SK-N-SH treated with all-trans-retinoic acid at 6 μM for 48 hours (cell line): ENCODE results near the gene RBM6.

Experiments
- ATAC-seq: fragments of 200-7000 bp; cut with Tn5 transposase; 3 replicates; pipeline ENCODE4 v1.9.1; 2020; ENCODE audit warnings: mild to moderate bottlenecking, moderate library complexity
- ARNTL ChIP-seq: fragments of 450-650 bp; formaldehyde crosslinking; IDR thresholded peaks from 2 replicates; pipeline ENCODE4 v1.5.0; 2020; ENCODE audit warnings: low read depth, mild to moderate bottlenecking, moderate library complexity, borderline replicate concordance
- BACH2 ChIP-seq: fragments of 250-450 bp; sonication (Bioruptor Pico); IDR thresholded peaks from 2 replicates; pipeline ENCODE4 v1.9.0; 2021; ENCODE audit warnings: mild to moderate bottlenecking, borderline replicate concordance
- CSDC2 ChIP-seq: fragments of 250-450 bp; sonication (Bioruptor Pico); IDR thresholded peaks from 2 replicates; pipeline ENCODE4 v1.5.0; 2020; ENCODE audit warnings: mild to moderate bottlenecking, moderate library complexity
- ESRRG ChIP-seq: fragments of 250-450 bp; sonication (Bioruptor Pico); IDR thresholded peaks from 2 replicates; pipeline ENCODE4 v1.6.1; 2021; ENCODE audit warnings: mild to moderate bottlenecking
- ISL1 ChIP-seq: fragments of 250-450 bp; sonication (Bioruptor Pico); IDR thresholded peaks from 2 replicates; pipeline ENCODE4 v2.1.2; 2022; ENCODE audit warnings: mild to moderate bottlenecking, moderate library complexity
- OSR1 ChIP-seq: fragments of 250-450 bp; sonication (Bioruptor Pico); IDR thresholded peaks from 2 replicates; pipeline ENCODE4 v1.8.0; 2022; ENCODE audit warnings: moderate library complexity, mild to moderate bottlenecking, inconsistent platforms
- RARB ChIP-seq: fragments of 250-450 bp; sonication (Bioruptor Pico); IDR thresholded peaks from 2 replicates; pipeline ENCODE4 v1.8.0; 2021; ENCODE audit warnings: mild to moderate bottlenecking, moderate library complexity
- SNAI2 ChIP-seq: fragments of 250-450 bp; sonication (Bioruptor Pico); IDR thresholded peaks from 2 replicates; pipeline ENCODE4 v1.5.0; 2020; ENCODE audit warnings: mild to moderate bottlenecking, moderate library complexity
- TCF4 ChIP-seq: fragments of 250-450 bp; sonication (Bioruptor Pico); IDR thresholded peaks from 2 replicates; pipeline ENCODE4 v1.8.0; 2021; ENCODE audit warnings: mild to moderate bottlenecking, moderate library complexity, borderline replicate concordance
- TOX ChIP-seq: fragments of 250-450 bp; sonication (Bioruptor Pico); IDR thresholded peaks from 2 replicates; pipeline ENCODE4 v1.8.0; 2021; ENCODE audit warnings: mild to moderate bottlenecking, moderate library complexity, borderline replicate concordance
- ZC3H10 ChIP-seq: fragments of 250-450 bp; sonication (Bioruptor Pico); IDR thresholded peaks from 2 replicates; pipeline ENCODE4 v1.5.1; 2021; ENCODE audit warnings: mild to moderate bottlenecking, moderate library complexity
- ZFP3 ChIP-seq: fragments of 250-450 bp; sonication (Bioruptor Pico); IDR thresholded peaks from 2 replicates; pipeline ENCODE4 v1.5.0; 2020; ENCODE audit warnings: mild to moderate bottlenecking, moderate library complexity
- ZFP30 ChIP-seq: fragments of 450-650 bp; formaldehyde crosslinking; IDR thresholded peaks from 2 replicates; pipeline ENCODE4 v1.5.0; 2022; ENCODE audit warnings: mild to moderate bottlenecking, moderate library complexity
- ZNF565 ChIP-seq: fragments of 450-650 bp; formaldehyde crosslinking; conservative IDR thresholded peaks from 2 replicates; pipeline ENCODE4 v1.5.0; 2020; ENCODE audit warnings: low read depth, mild to moderate bottlenecking, moderate library complexity
- ZNF70 ChIP-seq: fragments of 450-650 bp; formaldehyde crosslinking; IDR thresholded peaks from 2 replicates; pipeline ENCODE4 v1.5.0; 2020; ENCODE audit warnings: mild to moderate bottlenecking, moderate library complexity
- TF ChIP-seq, protein P1 (sequence below): fragments of 250-450 bp; sonication (Bioruptor Pico); IDR thresholded peaks from 2 replicates; pipeline ENCODE4 v1.5.1; 2020; ENCODE audit warnings: low read depth, mild to moderate bottlenecking, moderate library complexity
- TF ChIP-seq, protein P2 (sequence below): fragments of 250-450 bp; sonication (Bioruptor Pico); IDR thresholded peaks from 2 replicates; pipeline ENCODE4 v1.8.0; 2020; ENCODE audit warnings: mild to moderate bottlenecking, moderate library complexity, borderline replicate concordance
- TF ChIP-seq, protein P3 (sequence below): fragments of 250-450 bp; sonication (Bioruptor Pico); IDR thresholded peaks from 2 replicates; pipeline ENCODE4 v1.5.1; 2021; ENCODE audit warnings: mild to moderate bottlenecking, moderate library complexity
- TF ChIP-seq, protein P4 (sequence below): fragments of 250-450 bp; sonication (Bioruptor Pico); IDR thresholded peaks from 2 replicates; pipeline ENCODE4 v1.8.0; 2021; ENCODE audit warnings: low read depth, mild to moderate bottlenecking, moderate library complexity, borderline replicate concordance
- TF ChIP-seq, protein P5 (sequence below): fragments of 250-450 bp; sonication (Bioruptor Pico); IDR thresholded peaks from 2 replicates; pipeline ENCODE4 v1.5.0; 2020; ENCODE audit warnings: mild to moderate bottlenecking, moderate library complexity

Gene RBM6

DNA sequence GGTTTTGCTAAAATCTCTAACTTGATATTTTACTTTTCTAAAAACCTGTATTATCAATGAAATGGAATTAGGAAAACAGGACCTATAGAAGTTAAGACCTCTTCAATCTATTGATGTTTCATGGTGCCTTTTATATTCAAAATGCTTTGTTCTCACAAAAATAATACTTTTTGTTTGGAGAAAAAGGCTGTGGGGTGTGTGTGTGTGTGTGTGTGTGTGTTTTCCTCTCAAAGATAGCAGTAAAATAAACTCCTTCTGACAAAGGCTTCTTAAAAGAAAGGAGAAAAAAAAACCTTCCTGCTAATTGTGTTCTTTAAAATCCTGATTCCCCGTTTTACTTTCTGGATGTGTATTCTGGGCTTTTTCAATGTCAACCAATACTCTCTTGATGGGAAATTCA, 54.5 kb downstream of the RBM6 start:
- ATAC-seq: no peak
- TF ChIP-seq ARNTL (CRISPR knock-in tag) (no peak), ISL1 (CRISPR knock-in tag) (no peak), ZNF565 (no peak), ZFP30 (CRISPR knock-in tag) (no peak)
- TF ChIP-seq, protein P1, sequence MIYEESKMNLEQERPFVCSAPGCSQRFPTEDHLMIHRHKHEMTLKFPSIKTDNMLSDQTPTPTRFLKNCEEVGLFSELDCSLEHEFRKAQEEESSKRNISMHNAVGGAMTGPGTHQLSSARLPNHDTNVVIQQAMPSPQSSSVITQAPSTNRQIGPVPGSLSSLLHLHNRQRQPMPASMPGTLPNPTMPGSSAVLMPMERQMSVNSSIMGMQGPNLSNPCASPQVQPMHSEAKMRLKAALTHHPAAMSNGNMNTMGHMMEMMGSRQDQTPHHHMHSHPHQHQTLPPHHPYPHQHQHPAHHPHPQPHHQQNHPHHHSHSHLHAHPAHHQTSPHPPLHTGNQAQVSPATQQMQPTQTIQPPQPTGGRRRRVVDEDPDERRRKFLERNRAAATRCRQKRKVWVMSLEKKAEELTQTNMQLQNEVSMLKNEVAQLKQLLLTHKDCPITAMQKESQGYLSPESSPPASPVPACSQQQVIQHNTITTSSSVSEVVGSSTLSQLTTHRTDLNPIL: no peak
- TF ChIP-seq, all 23 proteins: peak for 0

DNA sequence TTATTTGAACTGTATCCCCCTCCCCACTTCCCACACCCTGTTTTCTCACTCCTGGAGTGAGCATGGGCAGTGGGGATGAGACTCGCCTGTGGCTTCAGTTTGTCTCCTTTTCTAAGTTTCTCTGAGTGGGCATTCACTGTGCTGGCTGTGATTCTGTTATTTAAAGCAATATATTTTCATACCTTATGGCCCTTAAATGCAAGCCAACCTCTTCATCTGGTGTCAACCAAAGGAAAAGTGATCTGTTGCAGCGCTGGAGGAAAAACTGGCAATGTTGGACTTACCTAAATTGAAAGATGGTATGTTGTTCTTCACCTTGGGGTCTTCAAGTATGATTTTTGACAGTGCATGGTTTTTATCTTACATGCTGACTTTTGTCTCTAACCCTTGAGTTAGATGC, 56.1 kb downstream of the RBM6 start:
- ATAC-seq: no peak
- TF ChIP-seq RARB (CRISPR knock-in tag): no peak
- no peak for TF ChIP-seq BACH2 (CRISPR knock-in tag)
- no peak for TF ChIP-seq CSDC2
- TF ChIP-seq SNAI2 (CRISPR knock-in tag): no peak
- TF ChIP-seq OSR1 (CRISPR knock-in tag): no peak
- no peak for TF ChIP-seq ZFP30 (CRISPR knock-in tag)
- TF ChIP-seq, protein P1: no peak
- no peak for TF ChIP-seq ZFP3 (CRISPR knock-in tag)
- TF ChIP-seq, protein P2, sequence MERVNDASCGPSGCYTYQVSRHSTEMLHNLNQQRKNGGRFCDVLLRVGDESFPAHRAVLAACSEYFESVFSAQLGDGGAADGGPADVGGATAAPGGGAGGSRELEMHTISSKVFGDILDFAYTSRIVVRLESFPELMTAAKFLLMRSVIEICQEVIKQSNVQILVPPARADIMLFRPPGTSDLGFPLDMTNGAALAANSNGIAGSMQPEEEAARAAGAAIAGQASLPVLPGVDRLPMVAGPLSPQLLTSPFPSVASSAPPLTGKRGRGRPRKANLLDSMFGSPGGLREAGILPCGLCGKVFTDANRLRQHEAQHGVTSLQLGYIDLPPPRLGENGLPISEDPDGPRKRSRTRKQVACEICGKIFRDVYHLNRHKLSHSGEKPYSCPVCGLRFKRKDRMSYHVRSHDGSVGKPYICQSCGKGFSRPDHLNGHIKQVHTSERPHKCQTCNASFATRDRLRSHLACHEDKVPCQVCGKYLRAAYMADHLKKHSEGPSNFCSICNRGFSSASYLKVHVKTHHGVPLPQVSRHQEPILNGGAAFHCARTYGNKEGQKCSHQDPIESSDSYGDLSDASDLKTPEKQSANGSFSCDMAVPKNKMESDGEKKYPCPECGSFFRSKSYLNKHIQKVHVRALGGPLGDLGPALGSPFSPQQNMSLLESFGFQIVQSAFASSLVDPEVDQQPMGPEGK: no peak
- TF ChIP-seq, protein P3, sequence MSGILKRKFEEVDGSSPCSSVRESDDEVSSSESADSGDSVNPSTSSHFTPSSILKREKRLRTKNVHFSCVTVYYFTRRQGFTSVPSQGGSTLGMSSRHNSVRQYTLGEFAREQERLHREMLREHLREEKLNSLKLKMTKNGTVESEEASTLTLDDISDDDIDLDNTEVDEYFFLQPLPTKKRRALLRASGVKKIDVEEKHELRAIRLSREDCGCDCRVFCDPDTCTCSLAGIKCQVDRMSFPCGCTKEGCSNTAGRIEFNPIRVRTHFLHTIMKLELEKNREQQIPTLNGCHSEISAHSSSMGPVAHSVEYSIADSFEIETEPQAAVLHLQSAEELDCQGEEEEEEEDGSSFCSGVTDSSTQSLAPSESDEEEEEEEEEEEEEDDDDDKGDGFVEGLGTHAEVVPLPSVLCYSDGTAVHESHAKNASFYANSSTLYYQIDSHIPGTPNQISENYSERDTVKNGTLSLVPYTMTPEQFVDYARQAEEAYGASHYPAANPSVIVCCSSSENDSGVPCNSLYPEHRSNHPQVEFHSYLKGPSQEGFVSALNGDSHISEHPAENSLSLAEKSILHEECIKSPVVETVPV (CRISPR knock-in tag): no peak
- no peak for TF ChIP-seq ESRRG (CRISPR knock-in tag)
- no peak for TF ChIP-seq ISL1 (CRISPR knock-in tag)
- TF ChIP-seq, protein P4, sequence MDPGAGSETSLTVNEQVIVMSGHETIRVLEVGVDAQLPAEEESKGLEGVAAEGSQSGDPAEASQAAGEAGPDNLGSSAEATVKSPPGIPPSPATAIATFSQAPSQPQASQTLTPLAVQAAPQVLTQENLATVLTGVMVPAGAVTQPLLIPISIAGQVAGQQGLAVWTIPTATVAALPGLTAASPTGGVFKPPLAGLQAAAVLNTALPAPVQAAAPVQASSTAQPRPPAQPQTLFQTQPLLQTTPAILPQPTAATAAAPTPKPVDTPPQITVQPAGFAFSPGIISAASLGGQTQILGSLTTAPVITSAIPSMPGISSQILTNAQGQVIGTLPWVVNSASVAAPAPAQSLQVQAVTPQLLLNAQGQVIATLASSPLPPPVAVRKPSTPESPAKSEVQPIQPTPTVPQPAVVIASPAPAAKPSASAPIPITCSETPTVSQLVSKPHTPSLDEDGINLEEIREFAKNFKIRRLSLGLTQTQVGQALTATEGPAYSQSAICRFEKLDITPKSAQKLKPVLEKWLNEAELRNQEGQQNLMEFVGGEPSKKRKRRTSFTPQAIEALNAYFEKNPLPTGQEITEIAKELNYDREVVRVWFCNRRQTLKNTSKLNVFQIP: no peak
- TF ChIP-seq ZNF565: no peak
- no peak for TF ChIP-seq ZC3H10
- no peak for TF ChIP-seq TOX (CRISPR knock-in tag)
- TF ChIP-seq, protein P5, sequence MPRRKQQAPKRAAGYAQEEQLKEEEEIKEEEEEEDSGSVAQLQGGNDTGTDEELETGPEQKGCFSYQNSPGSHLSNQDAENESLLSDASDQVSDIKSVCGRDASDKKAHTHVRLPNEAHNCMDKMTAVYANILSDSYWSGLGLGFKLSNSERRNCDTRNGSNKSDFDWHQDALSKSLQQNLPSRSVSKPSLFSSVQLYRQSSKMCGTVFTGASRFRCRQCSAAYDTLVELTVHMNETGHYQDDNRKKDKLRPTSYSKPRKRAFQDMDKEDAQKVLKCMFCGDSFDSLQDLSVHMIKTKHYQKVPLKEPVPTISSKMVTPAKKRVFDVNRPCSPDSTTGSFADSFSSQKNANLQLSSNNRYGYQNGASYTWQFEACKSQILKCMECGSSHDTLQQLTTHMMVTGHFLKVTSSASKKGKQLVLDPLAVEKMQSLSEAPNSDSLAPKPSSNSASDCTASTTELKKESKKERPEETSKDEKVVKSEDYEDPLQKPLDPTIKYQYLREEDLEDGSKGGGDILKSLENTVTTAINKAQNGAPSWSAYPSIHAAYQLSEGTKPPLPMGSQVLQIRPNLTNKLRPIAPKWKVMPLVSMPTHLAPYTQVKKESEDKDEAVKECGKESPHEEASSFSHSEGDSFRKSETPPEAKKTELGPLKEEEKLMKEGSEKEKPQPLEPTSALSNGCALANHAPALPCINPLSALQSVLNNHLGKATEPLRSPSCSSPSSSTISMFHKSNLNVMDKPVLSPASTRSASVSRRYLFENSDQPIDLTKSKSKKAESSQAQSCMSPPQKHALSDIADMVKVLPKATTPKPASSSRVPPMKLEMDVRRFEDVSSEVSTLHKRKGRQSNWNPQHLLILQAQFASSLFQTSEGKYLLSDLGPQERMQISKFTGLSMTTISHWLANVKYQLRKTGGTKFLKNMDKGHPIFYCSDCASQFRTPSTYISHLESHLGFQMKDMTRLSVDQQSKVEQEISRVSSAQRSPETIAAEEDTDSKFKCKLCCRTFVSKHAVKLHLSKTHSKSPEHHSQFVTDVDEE (CRISPR knock-in tag): no peak
- TF ChIP-seq ZNF70 (CRISPR knock-in tag): no peak
- TF ChIP-seq, all 23 proteins: peak for 0

DNA sequence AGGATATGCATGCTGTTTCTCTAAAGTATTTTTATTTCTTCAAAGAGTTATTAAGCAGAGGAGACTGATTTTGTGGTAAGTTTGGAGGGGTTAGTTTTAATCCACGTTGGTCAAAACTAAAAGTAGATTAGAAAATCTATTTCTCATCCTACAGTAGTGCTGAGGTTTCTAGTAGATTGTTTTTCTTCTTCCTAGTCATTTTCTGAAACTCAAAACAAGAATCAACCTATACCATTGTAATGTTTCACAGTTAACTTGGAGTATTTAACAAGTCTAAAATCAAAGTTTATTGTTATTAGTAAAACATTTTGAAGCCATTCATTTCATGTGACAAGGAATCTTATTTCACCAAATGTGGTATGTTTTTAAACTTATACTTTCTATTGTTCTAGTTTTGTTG, 57.9 kb downstream of the RBM6 start:
- ATAC-seq: no peak
- TF ChIP-seq TCF4 (CRISPR knock-in tag): no peak
- TF ChIP-seq ZFP3 (CRISPR knock-in tag): no peak
- no peak for TF ChIP-seq SNAI2 (CRISPR knock-in tag)
- no peak for TF ChIP-seq ZNF70 (CRISPR knock-in tag)
- TF ChIP-seq ISL1 (CRISPR knock-in tag): no peak
- no peak for TF ChIP-seq ESRRG (CRISPR knock-in tag)
- TF ChIP-seq, protein P3 (CRISPR knock-in tag): no peak
- no peak for TF ChIP-seq CSDC2
- TF ChIP-seq, protein P1: no peak
- TF ChIP-seq ARNTL (CRISPR knock-in tag): no peak
- TF ChIP-seq, protein P4: no peak
- no peak for TF ChIP-seq RARB (CRISPR knock-in tag)
